ENCODE results near the gene RABL6. TPM values are rescaled to one million over a fixed set of nuclear protein-coding genes. Genes with fewer than 3 reads are reported as not detected.

The RABL6 gene
- total and polyA plus RNA-seq, 2 experiments from 2014 or later, result 101 to 153 TPM

- Histone ChIP-seq H3K9me3 (ENCODE audit: low read depth) (no peaks in the 10 kb centered on the region), H3K4me3 (no peak overlapping the region), H3K27ac (peak overlapping the region; percentile 34), H3K36me3 (peaks cover 9% of the 10 kb centered on the region), H3K4me1 (ENCODE audit: low read depth) (peaks cover 5% of the 10 kb centered on the region), H3K27me3 (no peaks in the 10 kb centered on the region)
- no peak for TF ChIP-seq CTCF (IDR thresholded peaks at IDR 0.05; ENCODE audit: low read depth, low read length)
- DNase-seq (ENCODE audit: low read depth in 1 of 2, low spot score in 1 of 2), result no peak
Measured at GRCh38 chr9:136853596-136854112, 45.9 kb downstream of the RABL6 start.

DNA sequence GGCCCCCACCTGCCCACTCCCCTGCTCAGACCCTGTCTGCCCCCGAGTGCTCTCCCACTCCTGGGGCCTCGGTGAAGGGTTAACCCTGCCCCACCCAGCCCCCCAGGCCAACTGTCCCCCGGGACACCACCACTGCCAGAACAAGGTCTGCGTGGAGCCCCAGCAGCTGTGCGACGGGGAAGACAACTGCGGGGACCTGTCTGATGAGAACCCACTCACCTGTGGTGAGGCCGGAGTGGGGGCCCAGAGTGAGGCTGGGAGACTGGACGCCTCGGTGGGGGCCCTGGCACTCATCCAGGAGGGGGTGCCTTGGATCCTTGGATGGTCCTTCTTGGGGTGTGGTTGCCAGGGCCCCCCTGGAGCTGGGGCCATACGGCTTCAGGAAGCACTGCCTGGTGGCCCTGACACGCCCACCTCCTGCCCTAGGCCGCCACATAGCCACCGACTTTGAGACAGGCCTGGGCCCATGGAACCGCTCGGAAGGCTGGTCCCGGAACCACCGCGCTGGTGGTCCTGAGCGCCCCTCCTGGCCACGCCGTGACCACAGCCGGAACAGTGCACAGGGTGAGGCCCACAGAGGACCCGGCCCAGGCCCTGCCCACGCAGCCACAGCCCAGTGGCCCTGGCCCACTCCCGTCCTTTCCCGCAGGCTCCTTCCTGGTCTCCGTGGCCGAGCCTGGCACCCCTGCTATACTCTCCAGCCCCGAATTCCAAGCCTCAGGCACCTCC lies 46.5 kb downstream of the RABL6 start:
- Histone ChIP-seq H3K36me3 (peaks cover 9% of the 10 kb centered on the region), H3K27me3 (no peaks in the 10 kb centered on the region), H3K9me3 (ENCODE audit: low read depth) (no peaks in the 10 kb centered on the region), H3K4me3 (no peak overlapping the region), H3K4me1 (ENCODE audit: low read depth) (peaks cover 5% of the 10 kb centered on the region), H3K27ac (peak overlapping the region; percentile 34)
- no peak for DNase-seq (ENCODE audit: low read depth in 1 of 2, low spot score in 1 of 2)
- no peak for TF ChIP-seq CTCF (IDR thresholded peaks at IDR 0.05; ENCODE audit: low read depth, low read length)

DNA sequence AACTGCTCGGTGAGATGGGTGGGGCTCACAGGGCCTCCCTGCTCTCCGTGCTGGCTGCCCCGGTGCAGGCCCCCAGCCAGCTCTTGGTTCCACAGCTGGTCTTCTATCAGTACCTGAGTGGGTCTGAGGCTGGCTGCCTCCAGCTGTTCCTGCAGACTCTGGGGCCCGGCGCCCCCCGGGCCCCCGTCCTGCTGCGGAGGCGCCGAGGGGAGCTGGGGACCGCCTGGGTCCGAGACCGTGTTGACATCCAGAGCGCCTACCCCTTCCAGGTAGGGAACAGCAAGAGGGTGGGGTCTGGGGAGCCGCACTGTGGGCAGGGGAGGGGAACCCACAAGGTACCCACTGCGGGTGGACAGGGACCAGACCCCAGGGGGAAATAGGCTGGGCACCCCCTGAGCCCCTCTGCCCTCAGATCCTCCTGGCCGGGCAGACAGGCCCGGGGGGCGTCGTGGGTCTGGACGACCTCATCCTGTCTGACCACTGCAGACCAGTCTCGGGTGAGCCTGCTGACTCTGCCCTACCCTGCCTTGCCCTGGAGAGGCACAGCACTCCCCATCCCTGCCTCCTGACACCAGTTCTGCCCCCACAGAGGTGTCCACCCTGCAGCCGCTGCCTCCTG lies 47.2 kb downstream of the RABL6 start:
- Histone ChIP-seq H3K4me1 (ENCODE audit: low read depth) (peaks cover 5% of the 10 kb centered on the region), H3K36me3 (peaks cover 9% of the 10 kb centered on the region), H3K4me3 (no peak overlapping the region), H3K27me3 (no peaks in the 10 kb centered on the region), H3K27ac (no peak overlapping the region), H3K9me3 (ENCODE audit: low read depth) (no peaks in the 10 kb centered on the region)
- TF ChIP-seq CTCF (IDR thresholded peaks at IDR 0.05; ENCODE audit: low read depth, low read length), result no peak
- DNase-seq (ENCODE audit: low read depth in 1 of 2, low spot score in 1 of 2), result no peak

DNA sequence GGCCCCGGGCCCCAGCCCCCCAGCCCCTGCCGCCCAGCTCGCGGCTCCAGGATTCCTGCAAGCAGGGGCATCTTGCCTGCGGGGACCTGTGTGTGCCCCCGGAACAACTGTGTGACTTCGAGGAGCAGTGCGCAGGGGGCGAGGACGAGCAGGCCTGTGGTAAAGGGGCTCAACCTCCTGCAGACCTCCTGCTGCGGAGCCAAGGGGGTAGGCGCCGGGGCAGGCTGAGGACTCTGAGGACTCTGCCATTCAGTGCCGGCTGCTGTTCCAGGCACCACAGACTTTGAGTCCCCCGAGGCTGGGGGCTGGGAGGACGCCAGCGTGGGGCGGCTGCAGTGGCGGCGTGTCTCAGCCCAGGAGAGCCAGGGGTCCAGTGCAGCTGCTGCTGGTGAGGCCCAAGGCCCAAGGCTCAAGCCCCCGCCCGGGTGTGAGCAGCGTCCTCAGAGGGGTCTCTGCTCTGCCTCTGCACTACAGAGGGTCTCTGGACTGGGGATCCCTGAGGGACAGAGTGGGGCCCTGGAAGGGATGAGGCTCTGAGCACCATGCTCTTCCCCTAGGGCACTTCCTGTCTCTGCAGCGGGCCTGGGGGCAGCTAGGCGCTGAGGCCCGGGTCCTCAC lies 47.8 kb downstream of the RABL6 start:
- Histone ChIP-seq H3K27ac (no peak overlapping the region), H3K4me1 (ENCODE audit: low read depth) (no peaks in the 10 kb centered on the region), H3K9me3 (ENCODE audit: low read depth) (no peaks in the 10 kb centered on the region), H3K4me3 (no peak overlapping the region), H3K36me3 (peaks cover 9% of the 10 kb centered on the region), H3K27me3 (no peaks in the 10 kb centered on the region)
- no peak for DNase-seq (ENCODE audit: low read depth in 1 of 2, low spot score in 1 of 2)
- no peak for TF ChIP-seq CTCF (IDR thresholded peaks at IDR 0.05; ENCODE audit: low read depth, low read length)

- DNase-seq (ENCODE audit: low read depth in 1 of 2, low spot score in 1 of 2), result no peak
- Histone ChIP-seq H3K27me3 (no peaks in the 10 kb centered on the region), H3K4me1 (ENCODE audit: low read depth) (no peaks in the 10 kb centered on the region), H3K36me3 (peaks cover 4% of the 10 kb centered on the region), H3K4me3 (no peak overlapping the region), H3K27ac (no peak overlapping the region), H3K9me3 (ENCODE audit: low read depth) (no peaks in the 10 kb centered on the region)
- TF ChIP-seq CTCF (IDR thresholded peaks at IDR 0.05; ENCODE audit: low read depth, low read length), result no peak
Measured at GRCh38 chr9:136856079-136856476, 48.3 kb downstream of the RABL6 start.
